Astrocyte (in vitro differentiated cells and primary cell): ENCODE results near the gene FARS2. TPM values are rescaled to one million over a fixed set of nuclear protein-coding genes. Genes with fewer than 3 reads are reported as not detected.

ENCODE experiments used
- DNase-seq: peaks from one replicate; pipeline ENCODE4 v3.0.0-alpha.2; 2010; ENCODE audit warnings: low read depth
- FAIRE-seq: peaks from 2 replicates; lab custom pipeline; 2011; peaks lifted over from hg19 to GRCh38; lab: Jason Lieb, UNC
- H2AFZ ChIP-seq: 2 replicates; pipeline ENCODE4 v1.6.0; 2012; ENCODE audit warnings: low read depth, low read length, inconsistent platforms
- H3K27ac ChIP-seq: 2 replicates; pipeline ENCODE4 v1.5.1; 2011; ENCODE audit warnings: low read depth, low read length, inconsistent platforms
- H3K27me3 ChIP-seq: 2 replicates; pipeline ENCODE4 v1.6.0; 2011; ENCODE audit warnings: low read length, inconsistent platforms; ENCODE audit not compliant: insufficient read depth
- H3K36me3 ChIP-seq: 2 replicates; pipeline ENCODE4 v1.5.1; 2011; ENCODE audit warnings: low read length, inconsistent platforms; ENCODE audit not compliant: insufficient read depth
- H3K4me1 ChIP-seq: 2 replicates; pipeline ENCODE4 v1.5.1; 2011; ENCODE audit warnings: low read length, inconsistent platforms; ENCODE audit not compliant: insufficient read depth
- H3K4me2 ChIP-seq: 2 replicates; pipeline ENCODE4 v1.6.0; 2012; ENCODE audit warnings: low read length, inconsistent platforms
- H3K4me3 ChIP-seq: 2 replicates; pipeline ENCODE4 v1.5.1; 2011; ENCODE audit warnings: low read depth, mild to moderate bottlenecking, low read length, inconsistent platforms; ENCODE audit not compliant: insufficient read depth
- H3K79me2 ChIP-seq: 2 replicates; pipeline ENCODE4 v1.6.0; 2012; ENCODE audit warnings: mild to moderate bottlenecking, low read length, inconsistent platforms; ENCODE audit not compliant: insufficient read depth
- H3K9ac ChIP-seq: 2 replicates; pipeline ENCODE4 v1.6.0; 2012; ENCODE audit warnings: mild to moderate bottlenecking, low read length, inconsistent platforms
- H3K9me3 ChIP-seq: 2 replicates; pipeline ENCODE4 v1.5.1; 2012; ENCODE audit warnings: low read depth, mild to moderate bottlenecking, low read length, inconsistent platforms; ENCODE audit not compliant: insufficient read depth
- H4K20me1 ChIP-seq: 2 replicates; pipeline ENCODE4 v1.6.0; 2012; ENCODE audit warnings: low read length, inconsistent platforms; ENCODE audit not compliant: insufficient read depth
- H3K27ac Mint-ChIP-seq: one replicate; pipeline ENCODE4 v1.8.0; 2021; ENCODE audit warnings: mild to moderate bottlenecking, mixed read lengths; ENCODE audit not compliant: unreplicated experiment
- H3K27me3 Mint-ChIP-seq: one replicate; pipeline ENCODE4 v1.8.0; 2021; ENCODE audit warnings: low read depth, mixed read lengths; ENCODE audit not compliant: unreplicated experiment
- H3K36me3 Mint-ChIP-seq: one replicate; pipeline ENCODE4 v1.8.0; 2021; ENCODE audit warnings: low read depth, mixed read lengths; ENCODE audit not compliant: unreplicated experiment
- H3K4me1 Mint-ChIP-seq: one replicate; pipeline ENCODE4 v1.8.0; 2021; ENCODE audit warnings: low read depth, mixed read lengths; ENCODE audit not compliant: unreplicated experiment
- H3K4me3 Mint-ChIP-seq: one replicate; pipeline ENCODE4 v1.8.0; 2021; ENCODE audit warnings: mild to moderate bottlenecking, moderate library complexity, mixed read lengths; ENCODE audit not compliant: unreplicated experiment
- H3K9me3 Mint-ChIP-seq: one replicate; pipeline ENCODE4 v1.8.0; 2021; ENCODE audit warnings: mild to moderate bottlenecking, mixed read lengths; ENCODE audit not compliant: unreplicated experiment
- CTCF ChIP-seq: IDR thresholded peaks from 2 replicates; pipeline ENCODE4 v1.5.1; 2011; ENCODE audit warnings: low read depth, mild to moderate bottlenecking, inconsistent platforms, low read length, moderate library complexity; ENCODE audit not compliant: insufficient read depth
- EZH2 ChIP-seq: IDR thresholded peaks from 2 replicates; pipeline ENCODE4 v1.6.1; 2012; ENCODE audit warnings: mild to moderate bottlenecking, low read length, inconsistent platforms; ENCODE audit not compliant: insufficient read depth
- total RNA-seq: library from RNA; stranded (reverse); gene quantifications from 2 replicates; pipeline ENCODE4 v1.2.1, GENCODE V29; 2021

Gene FARS2
- total RNA-seq, 1 donor from 2014 or later: 13.3 TPM

DNA sequence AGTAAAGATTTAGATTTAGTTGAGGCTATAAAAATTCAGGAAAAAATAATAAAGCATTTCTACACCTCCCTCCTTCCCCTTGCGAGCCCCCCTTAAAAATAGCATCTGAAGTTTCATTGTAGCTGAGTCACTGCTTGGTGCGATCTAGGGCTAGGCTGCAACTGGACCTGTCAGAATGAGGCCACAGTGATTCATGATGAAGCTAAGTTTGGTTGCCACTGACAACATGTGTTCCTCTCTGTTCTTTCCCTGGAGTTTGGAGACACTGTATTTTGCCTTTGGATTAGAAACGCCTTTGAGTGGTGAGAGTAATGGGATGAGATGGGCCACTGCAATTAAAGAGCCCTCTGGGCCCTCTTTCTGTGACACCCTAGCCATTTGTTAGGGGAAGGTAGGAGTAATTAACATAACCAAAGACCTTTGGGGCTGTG, 411.3 kb downstream of the FARS2 start:
- Histone ChIP-seq H3K4me2 (peak overlapping the region; percentile 58), H3K27ac (peak overlapping the region; percentile 61), H3K9ac (peak overlapping the region; percentile 47), H3K4me1 (peaks cover 18% of the 10 kb centered on the region), H4K20me1 (no peaks in the 10 kb centered on the region), H3K9me3 (no peaks in the 10 kb centered on the region), H3K27me3 (no peaks in the 10 kb centered on the region), H3K79me2 (no peaks in the 10 kb centered on the region), H2AFZ (no peak overlapping the region), H3K4me3 (no peak overlapping the region), H3K36me3 (no peaks in the 10 kb centered on the region)
- TF ChIP-seq CTCF (no peak), EZH2 (no peak)
- Mint-ChIP-seq H3K4me3 (no peak overlapping the region), H3K36me3 (no peaks in the 10 kb centered on the region), H3K27ac (peak overlapping the region; percentile 38), H3K9me3 (no peaks in the 10 kb centered on the region), H3K4me1 (peaks cover 21% of the 10 kb centered on the region), H3K27me3 (no peaks in the 10 kb centered on the region)
- FAIRE-seq: peak; percentile 78
- DNase-seq: peak; percentile 89

GRCh38 chr6:5673019-5673790, 411.9 kb downstream of the FARS2 start:
- H3K9me3 ChIP-seq: no peaks in the 10 kb centered on the region
- Mint-ChIP-seq H3K27ac (peak overlapping the region; percentile 38), H3K4me1 (peaks cover 21% of the 10 kb centered on the region)

More at GRCh38 chr6:5673019-5673790, 411.9 kb downstream of the FARS2 start:
- TF ChIP-seq CTCF (no peak), EZH2 (no peak)
- Histone ChIP-seq H3K4me1 (peaks cover 18% of the 10 kb centered on the region), H3K36me3 (no peaks in the 10 kb centered on the region), H3K4me2 (peak overlapping the region; percentile 58), H4K20me1 (no peaks in the 10 kb centered on the region), H2AFZ (no peak overlapping the region), H3K27me3 (no peaks in the 10 kb centered on the region), H3K4me3 (no peak overlapping the region), H3K27ac (peak overlapping the region; percentile 61), H3K9ac (peak overlapping the region; percentile 27), H3K79me2 (no peaks in the 10 kb centered on the region)
- Mint-ChIP-seq H3K36me3 (no peaks in the 10 kb centered on the region), H3K9me3 (no peaks in the 10 kb centered on the region), H3K4me3 (no peak overlapping the region), H3K27me3 (no peaks in the 10 kb centered on the region)
- no peak for FAIRE-seq
- no peak for DNase-seq
